ENCODE data around the gene ZNF497. TPM values are rescaled to one million over a fixed set of nuclear protein-coding genes. Genes with fewer than 3 reads are reported as not detected.
"Not testable (repeated sequence)": the region's sequence is repeated elsewhere in the genome, so short reads cannot be mapped to it uniquely, and the experiment has no call there.

The ZNF497 gene
- total RNA-seq, 3 donors from 2014 or later: 0.55 to 0.99 (median 0.98) TPM

DNA sequence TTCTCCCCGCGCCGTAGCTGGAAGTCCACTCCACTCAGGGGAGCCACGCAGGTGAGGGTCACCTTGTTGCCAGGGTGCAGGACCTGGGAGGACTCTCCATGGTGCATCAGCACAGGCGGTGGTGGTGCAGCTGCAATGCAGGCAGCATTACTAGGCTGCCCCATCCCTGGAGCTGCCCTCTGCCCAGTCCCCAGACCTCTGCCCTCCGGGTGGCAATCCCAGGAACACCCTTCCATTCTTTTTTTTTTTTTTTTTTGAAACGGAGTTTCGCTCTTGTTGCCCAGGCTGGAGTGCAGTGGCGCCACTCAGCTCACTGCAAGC is 11.0 kb downstream of the ZNF497 start:
- peaks cover 3% of the 10 kb centered on the region for H3K36me3 Mint-ChIP-seq (ENCODE audit: insufficient read depth)

DNA sequence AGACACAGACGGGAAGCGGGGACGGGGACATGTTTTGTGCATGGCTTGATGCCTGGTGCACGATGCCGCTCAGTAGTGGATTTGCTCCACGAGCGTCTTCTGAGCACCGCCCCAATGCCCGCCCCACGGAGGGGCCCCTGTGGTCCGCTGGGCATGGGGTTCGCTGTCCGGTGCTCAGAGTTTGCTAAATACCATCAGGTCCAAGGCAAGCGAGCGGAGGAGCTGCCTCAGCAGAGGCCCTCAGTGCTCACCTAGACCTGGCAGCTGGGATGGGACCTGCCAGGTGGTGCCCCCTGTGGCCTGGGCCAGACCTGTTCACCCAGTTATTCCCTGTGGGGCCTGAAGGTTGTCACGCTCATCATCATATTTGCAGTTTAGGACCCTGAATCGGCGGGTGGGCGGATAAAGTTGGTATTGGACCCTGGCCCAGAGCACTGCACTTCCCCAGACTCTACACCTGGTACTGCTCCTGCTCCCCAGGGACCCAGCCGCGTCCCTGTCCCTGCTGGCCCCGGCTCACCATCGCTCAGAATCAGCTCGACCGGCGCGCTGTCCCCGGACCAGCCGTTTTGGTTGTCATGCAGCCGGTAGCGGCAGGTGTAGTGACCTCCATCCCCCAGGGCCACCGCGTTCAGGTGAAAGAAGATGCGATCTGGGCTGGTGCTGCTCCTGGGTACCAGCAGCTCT is 11.5 kb downstream of the ZNF497 start:
- ATAC-seq (no peak), DNase-seq (no peak)
- no peak overlapping the region for H3K4me3 Mint-ChIP-seq
- no peaks in the 10 kb centered on the region for H3K27me3 Mint-ChIP-seq (ENCODE audit: low read depth)
- peaks cover 26% of the 10 kb centered on the region for H3K4me1 Mint-ChIP-seq (ENCODE audit: low read depth)
- H3K36me3 Mint-ChIP-seq (ENCODE audit: insufficient read depth): peaks cover 3% of the 10 kb centered on the region
- H3K9me3 Mint-ChIP-seq: no peaks in the 10 kb centered on the region

More for the DNA sequence above, 11.0 kb downstream of the ZNF497 start:
- Mint-ChIP-seq H3K4me1 (ENCODE audit: low read depth) (peaks cover 31% of the 10 kb centered on the region), H3K9me3 (no peaks in the 10 kb centered on the region), H3K4me3 (no peak overlapping the region), H3K27me3 (ENCODE audit: low read depth) (no peaks in the 10 kb centered on the region)
- ATAC-seq (no peak), DNase-seq (no peak)

DNA sequence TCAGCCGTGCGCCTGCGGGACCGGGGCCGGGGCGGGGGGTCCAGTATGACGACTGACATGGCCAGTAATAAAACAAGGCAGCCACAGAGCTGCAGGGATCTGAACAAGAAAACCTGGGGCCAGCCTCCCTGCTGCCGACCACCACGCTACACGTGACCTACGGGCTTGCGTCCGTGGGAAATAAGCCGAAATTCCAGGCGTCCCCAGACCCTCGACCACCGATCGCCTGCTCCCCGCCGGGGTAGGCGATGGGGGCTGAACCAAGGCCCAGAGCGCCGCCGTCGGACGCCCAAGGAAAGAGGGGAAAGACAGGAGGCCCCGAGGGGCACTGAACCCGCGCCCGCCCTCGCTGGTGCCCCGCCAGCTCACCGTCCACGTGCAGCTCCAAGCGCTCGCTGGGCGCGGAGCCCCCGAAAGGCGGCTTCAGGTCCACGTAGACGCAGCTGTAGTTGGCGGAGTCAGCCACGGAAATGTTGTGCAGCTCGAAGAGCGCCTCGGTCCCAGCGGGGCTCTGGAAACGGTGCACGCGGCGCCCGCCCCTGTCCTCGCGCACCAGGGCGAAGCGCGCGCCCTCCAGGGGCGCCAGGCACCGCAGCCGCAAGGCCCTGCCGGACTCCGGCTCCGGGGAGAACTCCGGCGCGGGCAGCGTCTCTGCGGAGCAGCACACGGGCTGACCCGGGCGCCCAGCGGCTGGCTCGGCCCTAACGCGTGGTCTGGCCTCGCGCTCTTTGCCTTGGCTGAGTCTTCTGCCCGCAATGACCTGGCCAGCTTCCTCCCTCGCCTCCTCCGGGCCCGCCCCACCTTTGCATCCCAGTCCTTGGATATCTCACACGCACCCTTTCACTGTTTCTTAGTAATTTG is 12.3 kb downstream of the ZNF497 start:
- H3K27me3 Mint-ChIP-seq (ENCODE audit: low read depth): no peaks in the 10 kb centered on the region
- no peaks in the 10 kb centered on the region for H3K9me3 Mint-ChIP-seq
- peaks cover 3% of the 10 kb centered on the region for H3K36me3 Mint-ChIP-seq (ENCODE audit: insufficient read depth)
- H3K4me1 Mint-ChIP-seq (ENCODE audit: low read depth): peaks cover 26% of the 10 kb centered on the region
- no peak overlapping the region for H3K4me3 Mint-ChIP-seq
- ATAC-seq (no peak), DNase-seq (no peak)

DNA sequence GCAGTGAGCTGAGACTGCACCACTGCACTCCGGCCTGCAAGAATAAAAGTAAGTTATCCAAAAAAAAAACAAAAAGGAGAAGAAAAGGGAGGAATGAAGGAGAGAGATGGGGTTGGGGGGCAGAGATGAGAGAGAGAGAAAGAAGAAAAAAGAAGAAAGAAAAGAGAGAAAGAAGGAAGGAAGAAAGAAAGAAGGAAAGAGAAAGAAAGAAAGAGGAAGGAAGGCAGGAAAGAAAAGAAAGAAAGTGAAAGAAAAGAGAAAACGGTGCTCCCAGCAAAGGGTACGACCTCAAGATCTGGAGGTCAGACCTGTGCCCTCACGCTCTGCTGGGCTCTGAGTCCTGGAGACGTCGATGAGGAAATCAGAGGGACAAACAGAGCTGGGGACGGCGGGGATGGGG is 13.0 kb downstream of the ZNF497 start:
- H3K4me3 Mint-ChIP-seq: peak overlapping the region; percentile 33

DNA sequence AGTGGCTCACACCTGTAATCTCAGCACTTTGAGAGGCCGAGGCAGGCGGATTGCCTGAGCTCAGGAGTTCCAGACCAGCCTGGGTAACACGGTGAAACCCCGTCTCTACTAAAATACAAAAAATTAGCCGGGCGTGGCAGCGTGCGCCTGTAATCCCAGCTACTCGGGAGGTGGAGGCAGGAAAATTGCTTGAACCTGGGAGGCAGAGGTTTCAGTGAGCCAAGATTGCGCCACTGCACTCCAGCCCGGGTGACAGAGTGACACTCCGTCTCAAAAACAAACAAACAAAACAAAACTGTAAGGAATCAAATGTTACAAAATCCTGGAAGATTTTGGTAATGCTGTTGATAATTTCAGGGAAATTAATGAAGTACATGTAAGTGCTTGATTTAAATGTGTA is 14.5 kb downstream of the ZNF497 start:
- not testable (repeated sequence) for H3K9me3 Mint-ChIP-seq; H3K36me3 Mint-ChIP-seq (ENCODE audit: insufficient read depth); DNase-seq; H3K27me3 Mint-ChIP-seq (ENCODE audit: low read depth)
- Mint-ChIP-seq H3K4me1 (ENCODE audit: low read depth) (peaks cover 23% of the 10 kb centered on the region), H3K4me3 (peak overlapping the region; percentile 91)
- ATAC-seq: peak; percentile 2 to 6

More for the DNA sequence above, 13.0 kb downstream of the ZNF497 start:
- no peak for ATAC-seq
- Mint-ChIP-seq H3K4me1 (ENCODE audit: low read depth) (peaks cover 23% of the 10 kb centered on the region), H3K9me3 (no peaks in the 10 kb centered on the region), H3K36me3 (ENCODE audit: insufficient read depth) (peaks cover 3% of the 10 kb centered on the region), H3K27me3 (ENCODE audit: low read depth) (no peaks in the 10 kb centered on the region)
- no peak for DNase-seq

DNA sequence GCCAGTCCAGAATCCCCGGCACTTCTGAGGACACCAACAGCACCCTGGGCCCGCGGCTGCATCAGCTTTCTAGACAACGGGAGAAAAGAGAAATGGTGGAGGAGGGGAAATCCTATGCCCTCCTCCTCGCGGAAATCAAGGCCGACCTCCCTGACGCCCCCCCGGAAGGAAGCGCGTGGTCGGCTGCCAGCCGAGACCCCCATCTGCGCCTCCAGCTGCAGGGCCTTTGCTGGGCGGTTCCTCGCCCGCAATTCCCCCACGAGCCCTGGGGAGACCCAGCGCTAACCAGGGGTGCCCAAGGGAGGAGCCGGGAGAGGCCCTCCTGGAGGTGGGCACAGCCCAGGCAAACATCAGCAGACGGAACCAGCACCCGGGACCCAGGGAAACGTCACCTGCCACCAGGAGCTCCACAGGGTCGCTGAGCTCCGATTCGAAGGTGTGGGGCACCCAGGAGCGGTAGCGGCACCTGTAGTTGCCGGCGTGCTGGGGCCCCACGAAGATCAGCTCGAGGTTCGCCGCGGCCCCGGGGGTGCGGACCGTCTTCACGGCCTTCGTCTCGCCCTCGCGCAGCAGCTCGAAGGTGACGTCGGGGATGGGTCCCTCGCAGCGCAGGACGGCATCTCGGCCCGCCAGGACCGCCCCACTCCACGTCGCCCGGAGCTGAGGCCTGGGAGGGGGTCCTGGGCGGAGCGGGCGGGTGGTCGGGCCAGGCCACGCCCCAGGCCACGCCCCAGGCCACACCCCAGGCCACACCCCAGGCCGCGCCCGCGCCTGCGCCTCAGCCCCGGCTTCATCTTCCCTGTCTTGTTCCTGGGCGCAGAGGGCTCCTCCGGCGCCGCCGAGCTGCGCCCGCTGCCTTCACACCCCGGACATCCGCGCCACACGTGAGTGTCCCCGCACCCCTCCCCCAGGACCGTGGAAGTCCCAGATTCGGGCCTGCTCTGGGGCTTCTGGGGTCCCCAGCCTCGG is 15.3 kb downstream of the ZNF497 start:
- peaks cover 21% of the 10 kb centered on the region for H3K4me1 Mint-ChIP-seq (ENCODE audit: low read depth)
- H3K9me3 Mint-ChIP-seq: no peaks in the 10 kb centered on the region
- peak overlapping the region; percentile 91 for H3K4me3 Mint-ChIP-seq
- ATAC-seq: peak; percentile 95 to 96
- H3K36me3 Mint-ChIP-seq (ENCODE audit: insufficient read depth): peaks cover 3% of the 10 kb centered on the region
- peak; percentile 61 for DNase-seq
- no peaks in the 10 kb centered on the region for H3K27me3 Mint-ChIP-seq (ENCODE audit: low read depth)

DNA sequence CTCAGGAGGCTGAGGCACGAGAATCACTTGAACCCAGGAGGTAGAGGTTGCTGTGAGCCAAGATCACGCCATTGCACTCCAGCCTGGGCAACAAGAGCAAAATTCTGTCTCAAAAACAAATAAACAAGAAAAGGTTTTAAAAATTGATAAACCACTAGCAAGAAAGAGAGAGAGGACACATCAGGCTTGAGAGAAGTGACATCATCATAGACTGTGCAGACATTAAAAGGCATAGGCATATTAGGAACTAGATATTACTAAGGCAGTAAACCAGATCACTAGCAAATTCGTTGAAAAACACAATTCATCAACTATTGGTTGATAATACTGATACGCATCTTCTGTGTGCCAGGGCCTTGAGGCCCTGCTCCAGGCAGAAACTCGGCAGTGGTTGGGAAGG is 17.0 kb downstream of the ZNF497 start:
- Mint-ChIP-seq H3K27me3 (ENCODE audit: low read depth) (no peaks in the 10 kb centered on the region), H3K4me1 (ENCODE audit: low read depth) (peaks cover 21% of the 10 kb centered on the region), H3K9me3 (no peaks in the 10 kb centered on the region), H3K4me3 (peak overlapping the region; percentile 91), H3K36me3 (ENCODE audit: insufficient read depth) (peaks cover 11% of the 10 kb centered on the region)
- ATAC-seq (no peak), DNase-seq (no peak)

DNA sequence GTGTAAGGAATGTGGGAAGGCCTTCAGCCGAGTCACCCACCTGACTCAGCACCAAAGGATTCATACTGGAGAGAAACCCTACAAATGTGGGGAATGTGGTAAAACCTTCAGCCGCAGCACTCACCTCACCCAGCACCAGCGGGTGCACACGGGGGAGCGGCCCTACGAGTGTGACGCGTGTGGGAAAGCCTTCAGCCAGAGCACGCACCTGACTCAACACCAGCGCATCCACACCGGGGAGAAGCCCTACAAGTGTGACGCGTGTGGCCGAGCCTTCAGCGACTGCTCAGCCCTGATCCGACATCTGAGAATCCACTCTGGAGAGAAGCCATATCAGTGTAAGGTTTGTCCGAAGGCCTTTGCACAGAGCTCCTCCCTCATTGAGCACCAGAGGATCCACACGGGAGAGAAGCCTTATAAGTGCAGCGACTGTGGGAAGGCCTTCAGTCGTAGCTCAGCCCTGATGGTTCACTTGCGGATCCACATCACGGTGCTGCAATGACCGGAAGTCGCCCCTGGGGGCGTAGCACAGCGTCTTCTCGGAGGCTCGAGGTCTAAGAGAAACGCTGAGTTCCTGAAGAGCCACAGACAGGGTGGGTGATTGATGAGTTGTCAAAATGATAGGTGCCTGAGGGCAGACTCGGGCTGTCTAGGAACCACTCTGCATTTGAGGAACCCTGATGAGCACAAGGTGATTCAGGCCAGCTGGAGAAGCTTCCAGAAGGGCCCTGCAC is 23.6 kb downstream of the ZNF497 start:
- H3K4me1 Mint-ChIP-seq (ENCODE audit: low read depth): no peaks in the 10 kb centered on the region
- peaks cover 45% of the 10 kb centered on the region for H3K36me3 Mint-ChIP-seq (ENCODE audit: insufficient read depth)
- H3K4me3 Mint-ChIP-seq: no peak overlapping the region
- ATAC-seq: no peak
- DNase-seq: no peak
- H3K9me3 Mint-ChIP-seq: no peaks in the 10 kb centered on the region
- H3K27me3 Mint-ChIP-seq (ENCODE audit: low read depth): no peaks in the 10 kb centered on the region

GRCh38 chr19:58338336-58338735 is 24.2 kb downstream of the ZNF497 start:
- no peak for ATAC-seq
- H3K36me3 Mint-ChIP-seq (ENCODE audit: insufficient read depth): peaks cover 45% of the 10 kb centered on the region
- H3K27me3 Mint-ChIP-seq (ENCODE audit: low read depth): no peaks in the 10 kb centered on the region

DNA sequence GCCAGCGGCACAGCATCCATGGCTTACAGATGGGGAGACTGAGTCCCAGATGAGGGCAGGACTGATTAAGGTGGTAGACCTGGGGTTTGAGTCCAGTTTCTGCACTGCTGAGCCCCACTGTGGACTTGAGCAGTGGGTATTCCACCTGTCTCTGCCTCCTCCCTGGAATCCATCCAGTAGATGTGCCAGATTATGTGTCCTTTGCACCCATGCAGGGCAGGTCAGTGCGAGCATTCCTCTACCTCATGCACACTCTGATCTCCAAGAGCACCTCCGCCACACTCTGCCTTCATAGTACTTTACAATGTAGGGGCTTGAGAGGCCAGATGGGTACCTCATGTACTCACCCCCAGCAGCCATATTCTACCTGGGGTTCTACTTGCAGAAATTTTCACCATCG is 25.7 kb downstream of the ZNF497 start:
- Mint-ChIP-seq H3K27me3 (ENCODE audit: low read depth) (no peaks in the 10 kb centered on the region), H3K9me3 (no peaks in the 10 kb centered on the region), H3K4me3 (no peak overlapping the region), H3K4me1 (ENCODE audit: low read depth) (no peaks in the 10 kb centered on the region), H3K36me3 (ENCODE audit: insufficient read depth) (peaks cover 46% of the 10 kb centered on the region)
- no peak for ATAC-seq
- no peak for DNase-seq

More at GRCh38 chr19:58338336-58338735, 24.2 kb downstream of the ZNF497 start:
- Mint-ChIP-seq H3K9me3 (no peaks in the 10 kb centered on the region), H3K4me3 (no peak overlapping the region), H3K4me1 (ENCODE audit: low read depth) (no peaks in the 10 kb centered on the region)
- DNase-seq: no peak

GRCh38 chr19:58336216-58336615 is 26.3 kb downstream of the ZNF497 start:
- DNase-seq: no peak
- Mint-ChIP-seq H3K4me3 (no peak overlapping the region), H3K4me1 (ENCODE audit: low read depth) (no peaks in the 10 kb centered on the region), H3K27me3 (ENCODE audit: low read depth) (no peaks in the 10 kb centered on the region), H3K9me3 (no peaks in the 10 kb centered on the region), H3K36me3 (ENCODE audit: insufficient read depth) (peaks cover 44% of the 10 kb centered on the region)
- ATAC-seq: no peak

GRCh38 chr19:58335630-58336029 is 26.9 kb downstream of the ZNF497 start:
- Mint-ChIP-seq H3K27me3 (ENCODE audit: low read depth) (no peaks in the 10 kb centered on the region), H3K36me3 (ENCODE audit: insufficient read depth) (peaks cover 40% of the 10 kb centered on the region), H3K4me1 (ENCODE audit: low read depth) (no peaks in the 10 kb centered on the region), H3K4me3 (no peak overlapping the region), H3K9me3 (no peaks in the 10 kb centered on the region)
- no peak for DNase-seq
- no peak for ATAC-seq

- Mint-ChIP-seq H3K4me1 (ENCODE audit: low read depth) (no peaks in the 10 kb centered on the region), H3K36me3 (ENCODE audit: insufficient read depth) (peaks cover 36% of the 10 kb centered on the region), H3K9me3 (no peaks in the 10 kb centered on the region), H3K27me3 (ENCODE audit: low read depth) (no peaks in the 10 kb centered on the region), H3K4me3 (no peak overlapping the region)
- ATAC-seq (no peak), DNase-seq (no peak)
Measured at GRCh38 chr19:58334691-58335249, 27.8 kb downstream of the ZNF497 start.
